GM19193 (cell line): ENCODE results near the gene CTBP1.

Experiments used
- POLR2A ChIP-seq: IDR thresholded peaks from 4 replicates; pipeline ENCODE4 v1.6.1; 2011; ENCODE audit not compliant: insufficient read depth, insufficient read length; ENCODE audit errors: extremely low read depth

The CTBP1 gene

DNA sequence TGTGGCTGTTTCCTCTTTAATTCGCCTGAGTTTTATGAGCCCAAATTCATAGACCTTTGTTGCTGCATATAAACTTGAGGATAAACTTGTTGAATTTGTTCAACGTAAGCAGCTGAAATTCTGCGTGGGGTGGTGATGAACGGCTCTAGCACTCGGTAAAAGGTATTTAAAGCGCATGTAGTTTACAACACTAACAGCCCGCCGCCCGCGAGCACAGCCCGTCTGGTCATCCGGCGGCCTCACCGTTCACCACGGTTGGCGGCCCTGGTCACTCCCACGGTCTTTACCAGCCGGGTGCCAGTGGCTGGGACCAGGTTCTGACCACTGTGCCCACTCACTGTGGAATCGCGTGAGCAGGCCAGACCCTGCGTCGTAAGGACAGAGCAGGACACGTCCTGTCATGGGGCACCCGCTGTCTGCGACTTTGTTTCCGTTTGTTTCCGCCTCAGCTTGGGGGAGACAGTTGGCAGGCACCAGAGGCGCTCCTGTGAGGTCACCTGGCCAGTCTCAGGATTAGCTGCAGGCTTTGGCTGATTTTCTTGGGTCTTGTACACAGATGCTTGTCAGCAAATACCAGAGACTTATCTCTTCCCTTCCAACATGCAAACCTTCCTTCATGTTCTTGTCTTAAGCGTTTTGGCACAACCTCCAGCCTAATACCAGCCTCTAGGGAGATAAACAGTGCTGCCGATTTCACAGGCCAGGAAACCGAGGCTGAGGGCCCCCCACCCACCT is 39.8 kb downstream of the CTBP1 start:
- no peak for TF ChIP-seq POLR2A

DNA sequence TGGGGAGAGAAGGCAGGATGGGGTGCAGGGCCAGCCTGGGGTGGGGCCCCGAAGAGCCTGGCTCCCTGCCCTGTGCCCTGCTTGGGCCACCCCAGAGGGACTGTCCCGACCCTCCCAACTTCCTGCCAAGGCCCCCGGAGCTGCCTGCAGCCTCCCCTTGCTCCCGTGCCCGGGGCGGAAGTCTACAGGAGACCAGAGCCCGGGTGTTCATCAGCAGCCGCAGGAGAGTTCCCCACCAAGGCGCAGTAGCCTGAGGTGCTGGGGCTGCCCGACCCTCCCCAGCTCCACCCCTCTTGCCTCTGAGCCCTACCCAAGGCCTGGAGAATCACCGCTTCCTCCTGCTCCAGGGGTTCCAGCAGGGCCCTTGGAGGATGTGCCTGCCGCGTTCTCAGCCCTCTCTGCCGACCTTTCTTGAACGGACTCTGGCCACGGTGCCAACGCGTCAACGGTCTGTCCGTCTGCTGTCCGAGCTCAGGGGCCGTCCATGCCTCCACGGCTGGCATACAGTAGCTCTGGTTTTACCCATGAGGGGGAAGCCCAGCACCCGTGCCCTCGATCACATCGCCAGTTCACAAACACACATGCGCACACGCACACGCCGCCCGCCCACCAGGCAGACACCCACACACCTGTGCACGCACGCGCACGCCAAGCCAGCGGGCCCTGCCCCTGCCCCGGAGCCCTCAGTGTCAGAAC is 40.5 kb downstream of the CTBP1 start:
- no peak for TF ChIP-seq POLR2A

DNA sequence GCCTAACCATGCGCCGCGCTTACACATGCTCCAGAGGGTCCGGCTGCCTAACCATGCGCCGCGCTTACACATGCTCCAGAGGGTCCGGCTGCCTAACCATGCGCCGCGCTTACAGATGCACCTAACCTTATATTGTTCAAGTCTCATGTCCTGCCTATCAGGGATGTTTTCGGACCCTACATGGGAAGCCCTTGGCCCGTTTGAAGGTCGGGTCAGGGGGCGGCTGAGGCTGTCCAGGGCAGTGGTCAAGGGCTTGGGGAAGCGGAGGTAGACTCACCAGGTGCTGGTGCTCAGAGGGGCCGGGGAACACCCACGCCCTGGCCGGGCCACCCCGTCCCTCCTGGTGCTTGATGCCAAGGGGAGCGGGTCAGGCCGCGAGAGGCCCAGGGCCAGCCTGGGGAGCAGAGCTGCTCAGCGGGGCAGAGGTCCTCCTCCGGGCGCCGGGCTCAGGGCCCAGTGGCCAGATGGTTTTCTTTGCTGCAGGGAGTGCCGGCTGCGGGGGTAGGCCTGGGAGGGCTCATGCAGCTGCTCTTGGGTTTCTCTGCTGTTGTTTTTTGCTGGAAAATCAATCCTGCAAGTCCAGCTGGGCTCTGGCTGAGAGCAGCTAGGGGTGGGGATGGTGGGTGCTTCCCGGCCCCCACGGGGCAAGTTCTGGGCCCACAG is 41.2 kb downstream of the CTBP1 start:
- TF ChIP-seq POLR2A, result no peak

DNA sequence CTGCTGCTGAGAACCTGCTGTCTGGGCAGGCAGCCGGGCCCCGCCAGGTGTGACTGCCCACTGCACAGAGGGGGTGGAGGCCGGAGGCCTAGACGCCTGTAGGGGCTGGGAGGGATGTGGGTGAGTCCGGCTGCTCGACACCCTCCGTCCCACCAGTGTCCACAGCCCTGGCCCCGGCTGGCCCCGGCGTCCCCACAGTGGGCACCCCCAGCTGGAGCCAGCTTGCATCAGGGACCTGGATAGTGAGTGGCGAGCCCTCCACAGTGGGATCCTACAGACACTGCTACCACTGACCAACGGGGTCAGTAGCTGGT is 41.8 kb downstream of the CTBP1 start:
- no peak for TF ChIP-seq POLR2A

DNA sequence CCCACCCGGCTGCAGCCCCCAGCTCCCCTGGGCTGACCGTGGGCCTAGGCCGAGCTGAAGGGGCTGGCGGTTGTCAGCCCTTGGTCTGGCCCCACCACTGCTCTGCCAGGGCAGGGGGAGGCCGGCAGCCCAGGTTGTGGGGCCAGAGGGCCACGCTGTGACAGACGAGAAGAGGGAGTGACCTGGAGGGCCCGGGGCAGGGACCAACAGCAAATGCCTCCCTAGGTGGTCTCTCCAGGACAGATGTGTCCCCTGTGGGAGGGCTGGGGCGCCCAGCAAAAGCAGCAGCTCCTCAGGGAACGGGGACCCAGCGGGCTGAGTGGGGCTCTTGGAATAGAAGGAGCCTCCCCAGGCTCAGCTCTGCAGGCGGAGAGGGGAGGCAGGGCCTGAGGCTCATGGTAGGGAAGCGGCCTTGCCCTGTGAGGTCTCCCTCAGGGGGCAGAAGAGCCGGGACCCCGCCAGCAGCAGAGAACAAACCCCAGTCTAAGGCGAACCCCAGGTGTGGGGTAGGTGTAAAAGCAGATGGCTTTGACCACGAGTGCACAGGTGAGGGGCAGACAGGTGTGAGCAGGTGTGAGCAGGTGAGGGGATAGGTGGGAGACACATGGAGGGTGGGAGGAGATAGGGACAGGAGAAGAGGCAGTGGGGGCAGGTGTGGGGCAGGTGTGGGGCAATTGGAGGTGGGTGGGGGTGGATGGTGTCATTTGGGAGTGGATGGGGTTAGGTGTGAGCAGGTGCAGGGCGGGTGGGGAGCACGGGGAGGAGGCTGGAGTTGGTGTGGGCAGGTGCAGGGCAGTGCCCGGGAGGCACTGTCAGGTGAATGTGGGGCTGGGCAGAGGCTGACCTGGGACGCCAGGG is 42.4 kb downstream of the CTBP1 start:
- TF ChIP-seq POLR2A, result no peak

DNA sequence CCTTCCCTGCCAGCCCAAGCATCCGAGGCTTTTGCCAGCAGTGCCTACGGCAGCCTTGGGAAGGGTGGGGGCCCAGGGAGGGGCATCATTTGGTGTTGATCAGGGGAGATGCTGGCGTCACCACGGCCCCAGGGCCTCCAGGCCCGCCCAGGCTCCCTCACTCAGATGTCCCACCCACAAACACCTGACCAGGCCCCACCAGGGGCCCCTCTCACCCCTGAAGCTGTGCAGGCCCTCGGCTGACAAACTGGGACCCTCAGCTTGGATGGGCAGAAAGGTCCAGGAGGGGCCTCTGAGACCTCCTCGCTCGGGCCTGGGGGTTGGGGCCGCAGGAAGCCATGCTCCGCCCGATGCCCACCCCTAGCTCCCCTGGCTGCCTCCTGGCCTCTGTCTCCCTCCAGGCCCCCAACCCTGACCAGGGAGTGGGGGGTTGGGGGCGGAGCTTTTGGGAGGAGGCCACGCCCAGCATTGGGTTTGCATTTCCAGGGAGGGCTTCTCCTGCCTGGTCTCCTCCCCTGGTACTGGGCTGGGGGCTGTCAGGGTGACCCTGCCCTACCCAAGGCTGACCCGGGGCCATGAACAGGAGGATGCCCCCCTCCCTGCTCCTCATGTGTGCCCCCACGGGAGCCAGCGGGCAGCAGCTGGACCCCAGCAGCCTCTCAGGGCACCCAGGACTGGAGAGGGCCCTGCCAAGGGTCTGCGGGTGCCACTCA is 43.2 kb downstream of the CTBP1 start:
- TF ChIP-seq POLR2A, result no peak

DNA sequence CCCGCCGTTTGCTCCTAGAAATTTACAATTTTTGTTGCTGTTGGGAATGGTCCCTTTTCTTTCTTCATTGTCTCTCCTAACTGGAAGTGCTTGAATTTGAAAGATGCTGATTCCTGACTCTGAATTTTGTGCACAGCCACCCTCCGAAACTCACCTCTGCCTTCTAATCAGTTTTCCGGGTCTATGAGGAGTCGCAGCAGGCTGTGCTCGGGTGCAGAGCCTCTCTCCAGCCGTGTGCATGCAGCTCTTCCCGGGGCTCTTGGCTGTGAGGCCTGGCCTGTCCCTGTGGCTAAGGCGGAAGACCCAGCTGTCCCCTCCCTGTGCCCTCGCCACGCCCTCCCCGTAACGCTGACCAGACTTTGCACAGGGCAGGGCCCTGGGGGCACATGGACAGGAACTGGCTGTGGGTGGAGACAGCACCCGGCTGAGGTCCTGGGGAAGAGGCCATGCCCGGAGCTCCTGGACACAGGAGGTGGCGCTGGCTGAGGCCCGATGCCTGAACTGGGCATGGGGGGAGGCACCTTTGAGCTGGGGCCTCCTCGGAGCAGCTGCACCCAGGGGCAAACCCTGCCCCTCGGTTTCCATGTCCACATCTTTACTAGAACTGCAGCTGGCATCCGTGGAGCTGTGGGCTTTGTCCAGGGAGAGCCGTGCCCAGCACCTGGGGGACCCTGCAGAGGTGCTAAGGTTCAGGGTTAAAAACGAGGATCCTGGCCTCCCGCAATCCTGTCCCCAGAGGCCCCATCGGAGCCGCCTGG is 43.9 kb downstream of the CTBP1 start:
- no peak for TF ChIP-seq POLR2A

DNA sequence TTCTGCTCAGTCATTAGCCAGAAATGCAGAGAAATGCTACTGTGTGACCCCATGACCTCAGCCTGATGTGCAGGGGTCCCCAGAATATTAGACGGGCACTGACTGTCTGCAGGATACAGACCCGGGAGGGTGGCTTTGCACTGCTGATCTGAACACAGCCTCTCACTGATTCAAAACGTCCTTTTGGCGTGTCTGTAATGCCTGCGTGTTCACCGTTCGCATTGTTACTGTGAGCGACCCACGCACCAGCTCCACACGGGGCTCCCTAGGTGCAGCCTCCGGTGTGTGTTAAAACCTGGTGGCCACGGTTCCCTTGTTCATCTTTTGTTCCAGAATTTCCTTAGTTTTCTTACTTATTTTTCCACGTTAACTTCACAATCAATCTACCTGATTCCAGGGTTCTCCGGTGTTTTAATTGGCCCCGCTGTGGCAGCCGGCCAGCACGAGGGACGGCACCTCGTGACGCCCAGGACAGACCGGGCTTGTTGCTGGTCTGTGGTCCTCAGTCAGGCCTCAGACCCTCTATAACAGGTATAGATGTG is 44.6 kb downstream of the CTBP1 start:
- no peak for TF ChIP-seq POLR2A

DNA sequence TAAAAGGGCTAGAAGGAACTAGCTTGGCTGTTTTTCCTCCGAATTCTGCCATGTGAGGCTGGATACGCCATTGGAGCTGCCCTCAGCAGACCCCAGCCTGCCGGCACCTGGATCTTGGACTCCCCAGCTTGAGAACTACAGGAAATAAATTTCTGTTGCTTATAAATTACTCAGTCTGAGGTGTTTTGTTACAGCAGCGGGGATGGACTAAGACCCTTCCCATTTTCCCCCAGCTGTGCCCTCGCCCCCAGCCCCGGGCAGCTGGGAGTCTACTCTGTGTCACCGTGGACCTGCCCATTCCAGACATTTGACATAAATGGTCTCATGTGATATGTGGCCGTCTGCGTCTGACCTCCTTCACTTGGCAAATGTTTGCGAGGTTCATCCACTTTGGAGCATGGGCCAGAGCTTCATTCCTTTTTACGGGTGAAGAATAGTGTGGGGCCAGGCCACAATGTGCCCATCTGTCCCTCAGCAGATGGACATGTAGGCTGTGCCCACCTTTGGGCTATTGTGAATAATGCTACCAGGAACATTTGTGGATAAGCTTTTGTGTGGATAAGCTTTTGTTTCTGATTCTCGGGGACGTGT is 45.8 kb downstream of the CTBP1 start:
- no peak for TF ChIP-seq POLR2A

DNA sequence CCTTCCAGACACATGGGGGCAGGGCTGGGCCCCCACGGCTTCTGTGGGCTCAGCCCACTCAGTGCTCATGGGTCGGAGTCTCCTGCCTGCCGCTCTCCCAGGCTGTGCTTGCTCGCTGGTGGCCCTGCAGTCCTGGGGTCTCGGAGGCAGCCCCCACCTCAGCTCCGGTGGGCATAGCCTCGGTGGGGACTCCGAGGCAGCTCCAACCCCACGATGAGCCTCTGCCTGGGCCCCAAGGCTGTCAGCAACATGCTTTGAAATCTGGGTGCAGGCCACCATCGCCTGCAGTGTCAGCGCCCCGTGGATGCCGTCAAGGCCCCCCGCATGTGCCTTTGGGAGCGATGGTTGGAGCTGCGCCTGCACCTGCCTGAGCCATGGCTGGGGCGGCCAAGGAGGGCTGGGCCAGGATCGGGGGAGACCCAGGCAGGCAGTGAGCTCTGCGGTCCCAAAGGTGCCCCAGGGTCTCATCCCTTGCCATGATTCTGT is 46.4 kb downstream of the CTBP1 start:
- TF ChIP-seq POLR2A, result no peak

DNA sequence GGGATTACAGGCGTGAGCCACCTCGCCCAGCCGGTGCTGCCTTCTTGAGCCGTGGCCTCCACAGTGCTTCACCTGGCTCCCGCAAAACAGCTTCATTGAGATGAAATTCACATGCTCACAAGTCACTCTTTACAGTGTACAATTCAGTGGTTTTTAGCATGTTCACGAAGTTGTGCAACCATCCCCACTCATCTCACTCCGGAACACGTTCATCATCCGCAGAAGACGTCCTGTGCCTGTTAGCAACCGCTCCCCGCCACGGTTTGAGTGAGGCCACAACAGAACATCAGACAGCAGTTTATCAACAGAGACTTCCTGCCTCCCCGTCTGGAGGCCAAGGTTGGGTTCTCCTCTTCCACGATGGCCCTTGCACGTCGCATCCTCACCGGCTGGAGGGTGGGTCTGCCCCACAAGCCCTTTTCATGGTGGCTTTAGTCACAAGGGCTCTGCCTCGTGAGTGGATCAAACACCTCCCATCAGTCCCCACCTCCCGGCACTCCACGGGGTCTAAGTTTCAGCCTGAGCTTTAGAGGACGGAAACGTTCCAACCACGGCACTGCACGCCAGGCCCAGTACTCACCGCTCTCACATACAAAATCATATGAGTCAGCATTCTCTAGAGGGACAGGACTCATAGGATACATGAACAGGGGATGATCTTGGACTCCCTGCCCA is 46.9 kb downstream of the CTBP1 start:
- no peak for TF ChIP-seq POLR2A

DNA sequence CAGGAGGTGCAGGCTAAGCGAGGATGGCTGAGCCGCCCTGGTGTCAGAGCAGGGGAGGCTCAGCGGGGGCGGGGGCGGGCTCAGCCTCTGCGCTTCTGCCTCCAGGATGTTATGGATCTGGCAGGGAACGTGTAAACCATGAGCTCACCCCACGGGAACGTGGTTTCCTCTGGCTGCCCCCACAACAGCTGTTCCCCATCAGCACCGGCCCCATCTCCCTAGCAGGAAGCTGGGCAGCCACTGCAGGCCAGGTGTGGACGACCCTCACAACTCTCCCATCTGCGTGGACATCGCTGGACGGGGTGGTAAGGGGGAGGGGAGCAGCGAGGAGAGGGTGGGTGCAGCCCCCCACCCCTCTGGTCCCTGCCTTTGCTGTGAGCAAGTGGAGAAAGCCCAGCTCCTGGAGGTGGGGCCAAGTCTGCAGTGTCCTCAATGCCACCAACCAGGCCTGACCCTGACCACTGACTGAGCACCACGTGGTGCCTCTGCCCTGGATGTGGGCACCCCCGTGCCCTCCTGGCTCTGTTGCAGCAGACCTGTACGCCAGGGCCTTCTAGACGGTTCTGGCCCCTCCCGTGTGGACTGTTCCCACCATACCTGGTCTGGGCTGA is 48.4 kb downstream of the CTBP1 start:
- no peak for TF ChIP-seq POLR2A
